HFF-Myc (cell line): ENCODE measurements around the gene RNF144A.

Experiments used
- DNase-seq: peaks from one replicate; pipeline ENCODE4 v3.0.0-alpha.2; 2011; ENCODE audit warnings: low read depth; ENCODE audit errors: extremely low read depth
- H3K4me3 ChIP-seq: replicated peaks from 2 replicates; pipeline ENCODE4 v1.5.1; 2011; ENCODE audit warnings: low read depth, mild to moderate bottlenecking, control low read depth, low read length
- TF ChIP-seq, protein P1 (sequence below): IDR thresholded peaks from 2 replicates; pipeline ENCODE4 v1.5.1; 2012; ENCODE audit warnings: mild to moderate bottlenecking, low read depth, low read length, control low read depth; ENCODE audit errors: missing control alignments

RNF144A gene

DNA sequence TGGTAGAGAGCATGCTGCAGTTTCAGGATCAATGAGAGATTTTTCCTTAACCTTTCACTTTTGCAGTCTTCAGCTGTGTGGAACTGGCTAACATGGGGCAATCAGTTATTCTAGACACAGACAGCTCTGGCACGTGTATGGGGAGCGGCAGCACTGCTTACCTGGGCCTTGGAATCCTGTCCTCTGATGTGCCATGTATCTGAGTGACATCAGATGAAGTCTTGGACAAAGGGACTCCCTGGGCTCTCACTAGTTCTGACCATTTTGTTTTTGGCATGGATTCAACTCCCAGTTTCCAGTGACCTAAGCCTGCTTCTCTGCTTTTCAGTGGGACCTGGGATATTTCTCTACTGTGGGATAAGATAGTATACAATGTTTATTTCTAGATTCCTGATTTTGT, 54.3 kb downstream of the RNF144A start:
- TF ChIP-seq, protein P1, sequence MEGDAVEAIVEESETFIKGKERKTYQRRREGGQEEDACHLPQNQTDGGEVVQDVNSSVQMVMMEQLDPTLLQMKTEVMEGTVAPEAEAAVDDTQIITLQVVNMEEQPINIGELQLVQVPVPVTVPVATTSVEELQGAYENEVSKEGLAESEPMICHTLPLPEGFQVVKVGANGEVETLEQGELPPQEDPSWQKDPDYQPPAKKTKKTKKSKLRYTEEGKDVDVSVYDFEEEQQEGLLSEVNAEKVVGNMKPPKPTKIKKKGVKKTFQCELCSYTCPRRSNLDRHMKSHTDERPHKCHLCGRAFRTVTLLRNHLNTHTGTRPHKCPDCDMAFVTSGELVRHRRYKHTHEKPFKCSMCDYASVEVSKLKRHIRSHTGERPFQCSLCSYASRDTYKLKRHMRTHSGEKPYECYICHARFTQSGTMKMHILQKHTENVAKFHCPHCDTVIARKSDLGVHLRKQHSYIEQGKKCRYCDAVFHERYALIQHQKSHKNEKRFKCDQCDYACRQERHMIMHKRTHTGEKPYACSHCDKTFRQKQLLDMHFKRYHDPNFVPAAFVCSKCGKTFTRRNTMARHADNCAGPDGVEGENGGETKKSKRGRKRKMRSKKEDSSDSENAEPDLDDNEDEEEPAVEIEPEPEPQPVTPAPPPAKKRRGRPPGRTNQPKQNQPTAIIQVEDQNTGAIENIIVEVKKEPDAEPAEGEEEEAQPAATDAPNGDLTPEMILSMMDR: no peak
- H3K4me3 ChIP-seq: no peak overlapping the region
- DNase-seq: no peak

DNA sequence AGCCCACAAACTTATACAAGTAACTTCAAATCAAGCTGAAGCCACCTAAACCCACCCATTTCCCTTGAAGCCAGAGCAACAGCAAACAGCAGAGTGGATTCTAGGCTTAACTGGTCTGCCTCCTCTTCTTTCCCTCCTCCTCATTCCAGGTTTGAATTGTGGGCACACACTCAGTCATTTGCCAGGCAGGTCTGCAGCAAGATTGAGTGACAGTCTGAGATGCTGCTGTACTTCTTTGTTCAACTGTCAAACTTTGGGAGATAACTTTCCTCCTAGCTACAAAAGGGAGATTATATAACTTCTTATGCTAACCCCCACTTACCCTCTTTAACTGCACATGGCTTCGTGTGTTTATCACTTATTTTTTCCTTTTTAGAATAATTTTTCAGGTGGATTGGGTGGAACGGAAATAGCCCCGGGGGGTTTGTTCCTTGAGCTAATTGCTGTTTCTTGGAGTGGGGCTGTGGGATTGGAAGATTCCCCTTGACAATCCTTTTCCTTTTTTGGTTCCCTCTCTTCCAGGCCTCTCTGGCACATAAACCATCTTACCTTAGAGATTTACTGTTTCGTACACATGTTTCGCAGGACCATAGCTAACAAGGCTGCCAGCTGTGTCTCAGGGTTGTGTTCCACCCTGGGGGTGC, 55.0 kb downstream of the RNF144A start:
- no peak for DNase-seq
- TF ChIP-seq, protein P1: no peak
- H3K4me3 ChIP-seq: no peak overlapping the region

DNA sequence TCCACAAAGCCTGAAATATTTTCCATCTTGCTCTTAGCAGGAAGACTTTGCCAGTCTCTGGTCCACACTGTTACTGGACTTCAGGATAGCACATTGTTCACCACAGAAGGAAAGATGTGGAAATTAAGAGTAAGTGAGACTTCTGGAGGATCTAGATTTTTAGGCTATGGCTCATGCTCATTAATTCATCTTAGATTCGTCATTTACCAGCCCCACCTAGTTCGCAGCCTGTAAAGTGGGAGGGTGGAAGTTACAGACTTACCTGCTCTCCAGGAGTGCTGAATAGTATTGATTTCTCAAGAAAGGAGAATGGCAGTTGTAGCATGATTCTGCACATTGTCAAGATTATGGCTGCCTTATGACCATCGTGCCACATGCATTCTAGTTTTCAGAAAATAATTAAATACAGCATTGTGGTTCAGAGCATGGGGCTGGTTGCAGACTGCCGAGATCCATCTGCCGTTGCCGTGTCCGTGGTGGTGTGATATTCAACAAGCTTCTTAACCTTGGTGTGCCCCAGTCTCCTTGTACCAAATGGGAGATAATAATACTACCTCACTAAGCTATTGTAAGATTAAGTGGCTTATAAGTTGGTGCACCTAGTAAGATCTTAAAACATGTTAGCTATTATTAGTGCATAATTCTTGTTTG, 56.8 kb downstream of the RNF144A start:
- no peak for DNase-seq
- TF ChIP-seq, protein P1: no peak
- H3K4me3 ChIP-seq: no peak overlapping the region

DNA sequence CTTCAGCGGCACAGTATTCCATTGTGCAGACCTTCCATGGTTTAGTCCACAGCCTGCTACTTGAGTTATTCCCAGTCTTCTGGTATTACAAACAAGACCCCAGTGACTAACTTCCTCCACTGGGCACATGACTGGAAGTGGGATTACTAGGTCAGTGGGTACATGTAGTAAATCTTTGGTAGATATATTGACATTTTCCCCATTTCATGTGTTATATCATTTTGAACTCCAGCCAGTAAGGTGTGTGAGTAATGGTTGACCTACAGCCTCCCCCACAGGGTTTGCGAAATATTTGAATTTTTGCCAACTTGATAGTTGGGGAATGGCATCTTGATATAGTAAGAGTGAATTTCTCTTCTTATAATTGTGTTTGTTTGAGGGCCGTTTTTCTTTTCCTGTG, 58.8 kb downstream of the RNF144A start:
- TF ChIP-seq, protein P1: no peak
- DNase-seq: no peak
- H3K4me3 ChIP-seq: no peak overlapping the region

DNA sequence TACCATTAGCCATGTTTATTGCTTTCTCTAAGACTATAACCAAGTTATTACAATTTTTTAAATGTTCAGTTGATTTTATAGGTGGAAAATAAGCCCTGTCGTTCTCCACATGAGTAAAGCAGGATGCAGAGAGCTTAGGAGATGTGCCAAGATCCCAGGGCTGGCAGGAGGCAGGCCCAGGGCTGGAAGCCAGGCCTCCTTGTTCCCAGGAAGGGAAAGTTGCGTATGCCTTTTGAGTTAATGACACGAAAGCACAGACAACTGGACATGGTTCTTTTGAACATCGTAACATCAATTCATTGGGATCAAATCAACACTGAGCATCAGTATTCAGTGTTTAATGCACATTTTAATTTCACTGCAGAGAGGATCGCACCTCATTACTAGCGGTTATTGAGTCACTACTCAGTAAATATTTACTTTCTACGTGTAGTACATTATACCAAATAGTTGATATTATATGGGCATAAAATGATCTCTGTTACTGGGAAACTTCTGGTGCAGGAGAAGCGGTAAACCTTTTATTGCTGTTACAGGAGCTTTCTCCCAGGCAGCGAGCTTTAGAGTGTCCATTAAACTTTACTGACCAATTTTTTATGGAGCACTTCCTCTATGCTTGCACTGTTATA, 60.0 kb downstream of the RNF144A start:
- TF ChIP-seq, protein P1: no peak
- DNase-seq: no peak
- no peak overlapping the region for H3K4me3 ChIP-seq

DNA sequence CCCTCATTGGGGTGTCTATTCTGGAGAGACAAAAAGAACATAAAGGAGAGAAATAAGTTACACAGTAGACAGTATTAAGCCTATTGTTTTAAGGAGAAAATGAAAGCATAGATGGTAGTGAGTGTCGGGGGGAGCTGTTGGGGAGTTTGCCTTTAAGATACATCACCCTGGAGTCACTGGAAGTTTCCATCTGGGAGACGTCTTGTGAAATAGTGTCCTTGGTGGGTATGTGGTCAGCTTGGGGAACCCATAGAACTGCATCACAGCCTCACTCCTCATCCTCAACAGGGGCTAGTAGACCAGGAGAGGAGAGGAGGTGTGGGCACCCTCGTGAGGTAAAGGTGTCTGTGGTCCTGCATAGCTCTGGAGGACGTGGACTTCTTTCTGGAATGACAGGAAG, 60.6 kb downstream of the RNF144A start:
- TF ChIP-seq, protein P1: no peak
- DNase-seq: no peak
- no peak overlapping the region for H3K4me3 ChIP-seq

DNA sequence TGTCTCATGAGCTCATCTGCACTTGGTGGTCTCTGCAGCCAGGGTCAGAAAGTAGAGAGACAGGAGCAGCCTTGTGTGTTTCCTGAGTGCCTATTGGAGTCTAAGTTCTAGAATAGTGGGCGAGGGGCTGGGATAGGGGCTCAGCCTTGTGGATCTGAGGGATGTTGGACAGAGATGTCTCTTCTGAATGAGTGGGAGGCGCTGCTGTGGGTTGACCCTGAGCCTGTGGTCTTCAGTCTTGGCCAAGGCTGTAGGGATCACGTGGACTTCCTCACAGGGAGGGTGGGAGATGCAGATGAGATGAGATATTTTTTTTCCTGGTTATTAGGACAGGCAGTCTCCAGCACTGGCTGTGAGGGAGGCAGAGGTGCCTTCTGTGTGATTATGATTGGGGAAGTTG, 61.8 kb downstream of the RNF144A start:
- DNase-seq: no peak
- no peak overlapping the region for H3K4me3 ChIP-seq
- TF ChIP-seq, protein P1: no peak
